ENCODE measurements around the gene KIF26A. TPM values are rescaled to one million over a fixed set of nuclear protein-coding genes. Genes with fewer than 3 reads are reported as not detected.
A peak's percentile ranks its signal among the peaks of the same experiment; 100 is the strongest.
"Not testable (repeated sequence)": the region's sequence is repeated elsewhere in the genome, so short reads cannot be mapped to it uniquely, and the experiment has no call there.

Gene KIF26A
- polyA plus RNA-seq, 10 donors: 4.5 to 19.0 (median 6.6) TPM

DNA sequence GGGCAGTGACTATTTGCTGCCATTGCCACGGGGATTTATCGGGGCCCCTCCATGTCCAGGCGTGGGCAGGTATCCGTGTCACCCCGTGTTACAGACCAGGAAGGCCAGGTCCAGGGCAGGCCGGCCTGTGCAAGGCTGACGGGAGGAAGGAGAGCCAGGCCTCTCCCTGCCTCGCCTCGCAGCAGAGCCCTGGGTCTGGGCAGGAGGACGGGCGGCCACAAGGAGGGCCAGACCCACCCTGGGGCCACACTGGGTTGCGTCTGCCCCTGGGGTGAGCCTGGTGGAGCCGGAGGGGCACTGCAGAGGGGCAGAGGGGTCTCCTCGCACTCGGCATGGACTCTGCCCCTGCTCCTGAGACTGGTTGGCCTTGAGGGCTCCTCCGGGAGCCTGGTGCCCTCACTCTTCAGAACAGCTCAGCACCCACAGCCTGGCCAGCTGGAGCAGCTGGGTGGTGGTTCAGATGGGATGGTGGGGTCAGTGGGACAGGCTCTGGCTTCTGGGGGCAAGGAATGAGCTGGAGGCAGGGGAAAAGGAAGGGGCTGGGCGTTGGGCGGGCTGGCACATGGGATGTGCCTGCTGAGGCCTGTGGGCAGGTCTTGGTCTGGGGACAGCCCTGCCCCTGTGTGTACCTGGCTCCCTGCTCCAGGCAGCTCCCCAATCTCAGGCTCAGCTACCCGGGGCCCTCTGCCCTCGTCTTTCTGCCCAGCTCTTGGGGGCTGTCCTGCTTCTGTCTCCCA, 53.9 kb downstream of the KIF26A start:
- no peak for DNase-seq

DNA sequence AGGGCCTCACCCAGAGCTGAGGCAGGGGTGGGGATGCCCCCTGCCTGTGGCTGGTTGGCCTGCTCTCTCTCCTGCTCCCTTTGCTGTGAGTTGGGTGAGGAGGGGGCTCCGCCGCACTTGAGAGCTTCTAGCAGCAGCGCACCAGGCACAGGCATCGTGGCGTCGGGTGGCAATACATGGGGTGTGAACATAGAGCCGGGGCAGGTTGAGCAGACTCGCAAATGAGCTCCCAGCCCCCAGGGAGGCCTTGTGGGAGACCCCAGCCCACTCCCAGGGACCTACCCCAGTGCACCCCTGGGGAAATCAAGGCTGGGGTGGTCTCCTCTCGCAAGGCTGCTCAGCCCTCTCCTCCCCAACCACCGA, 54.5 kb downstream of the KIF26A start:
- DNase-seq: no peak

DNA sequence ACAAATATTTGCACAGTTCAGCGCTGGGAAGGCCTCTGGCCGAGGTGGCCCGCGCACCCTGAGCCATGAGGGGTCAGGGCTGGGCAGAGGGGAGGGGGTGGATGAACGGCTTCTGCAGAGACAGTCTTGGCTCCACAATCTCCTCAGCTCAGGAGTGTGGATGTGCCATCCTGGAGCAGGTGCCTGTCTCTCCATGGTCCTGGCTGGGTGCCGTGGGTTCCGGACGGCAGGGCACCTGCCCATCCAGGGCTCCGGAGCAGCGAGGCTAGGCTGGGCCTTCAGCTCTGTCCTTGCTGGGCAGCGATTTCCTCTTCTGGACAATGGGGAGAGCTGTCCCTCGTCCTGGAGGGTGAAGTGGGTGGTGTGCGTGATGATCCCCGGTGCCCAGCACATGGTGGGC, 55.6 kb downstream of the KIF26A start:
- DNase-seq: no peak

DNA sequence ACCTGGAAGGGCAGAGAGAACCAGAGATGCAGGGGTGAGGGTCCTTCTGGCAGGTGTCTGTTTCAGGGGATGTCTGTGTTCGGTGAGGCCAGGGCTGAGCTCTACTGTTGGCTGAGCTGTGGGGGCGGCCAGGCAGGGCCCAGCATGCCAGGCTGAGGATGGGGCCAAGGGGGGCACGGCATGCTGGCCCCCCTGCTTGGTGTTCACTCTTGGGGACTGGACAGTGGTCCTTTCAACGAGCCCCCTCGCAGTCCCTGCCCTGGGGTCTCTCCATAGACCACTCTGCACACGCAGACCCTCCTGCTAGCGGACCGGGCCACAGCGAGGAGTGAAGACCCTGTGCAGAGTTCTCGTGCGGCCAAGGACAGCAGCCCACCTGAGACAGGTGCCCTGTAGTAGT, 56.3 kb downstream of the KIF26A start:
- DNase-seq: no peak

DNA sequence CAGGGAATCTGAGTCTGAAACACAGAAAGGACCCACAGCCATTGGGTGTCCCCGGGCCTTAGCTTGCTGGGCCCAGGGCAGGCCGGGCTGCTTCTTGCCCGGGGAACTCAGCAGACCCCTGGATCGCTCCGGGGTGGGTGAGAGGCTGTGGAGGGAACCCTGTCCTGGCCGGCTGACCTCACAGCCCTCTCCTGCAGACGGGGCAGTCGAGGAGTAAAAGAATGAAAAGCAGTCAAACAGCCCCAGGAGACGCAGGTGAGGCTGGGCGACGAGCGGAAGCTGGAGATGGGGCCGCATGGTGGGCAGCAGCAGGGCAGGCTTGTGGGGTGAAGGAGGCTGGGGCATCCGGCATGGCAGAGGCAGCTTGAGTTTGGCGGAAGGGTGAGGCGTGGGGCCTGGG, 57.0 kb downstream of the KIF26A start:
- no peak for DNase-seq

DNA sequence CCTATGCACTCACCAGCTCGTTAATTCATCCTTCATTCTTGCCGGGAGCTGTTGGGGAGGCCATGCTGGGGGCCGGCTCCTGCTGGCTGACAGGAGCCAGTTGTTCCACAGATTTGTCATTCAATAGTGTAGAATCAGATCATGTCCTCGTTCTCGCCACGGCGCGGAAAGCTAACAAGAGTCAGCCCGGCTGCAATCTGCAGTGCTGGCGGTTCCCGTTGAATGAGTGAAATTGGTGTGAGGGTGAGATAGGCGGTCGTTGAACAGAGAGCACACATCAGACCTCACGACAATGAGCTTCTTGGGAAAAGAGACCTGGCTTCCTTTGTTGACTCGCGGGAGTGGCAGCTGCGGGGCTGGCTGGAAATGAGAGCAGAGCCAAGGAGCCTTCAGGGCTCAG, 57.5 kb downstream of the KIF26A start:
- no peak for DNase-seq

DNA sequence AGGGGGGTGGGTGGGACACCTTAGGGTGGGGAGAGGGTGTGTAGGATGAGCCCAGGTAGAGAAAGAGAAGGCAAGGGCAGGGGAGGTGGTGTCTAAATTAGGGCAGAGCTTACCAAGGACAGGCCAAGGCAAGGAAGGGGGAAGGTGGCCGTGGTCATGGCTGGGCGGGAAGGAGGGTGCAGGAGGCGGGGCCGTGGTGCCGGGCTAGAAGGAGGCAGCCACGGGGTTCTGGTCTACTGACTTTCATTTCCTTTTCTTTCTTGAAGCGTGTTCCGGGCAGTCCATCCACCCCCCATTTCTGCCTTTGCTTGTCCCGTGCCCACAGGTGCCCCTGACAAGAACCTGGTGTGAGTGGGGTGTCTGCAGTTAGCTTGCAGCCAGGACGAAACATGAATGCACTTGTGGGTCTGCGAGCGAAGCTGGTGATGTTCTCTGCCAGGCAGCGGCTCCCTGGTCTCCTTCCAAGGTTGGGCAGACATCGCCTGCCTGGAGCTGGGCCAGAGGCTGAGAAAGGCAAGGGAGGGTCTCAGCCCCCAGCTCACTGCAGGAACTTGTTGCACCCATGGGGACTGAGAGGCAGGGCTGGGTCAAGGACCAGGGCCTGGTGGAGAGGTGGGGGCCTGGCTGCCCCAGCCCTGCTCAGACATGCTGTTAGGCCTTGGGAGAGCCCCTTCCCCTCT, 58.2 kb downstream of the KIF26A start:
- DNase-seq: no peak

DNA sequence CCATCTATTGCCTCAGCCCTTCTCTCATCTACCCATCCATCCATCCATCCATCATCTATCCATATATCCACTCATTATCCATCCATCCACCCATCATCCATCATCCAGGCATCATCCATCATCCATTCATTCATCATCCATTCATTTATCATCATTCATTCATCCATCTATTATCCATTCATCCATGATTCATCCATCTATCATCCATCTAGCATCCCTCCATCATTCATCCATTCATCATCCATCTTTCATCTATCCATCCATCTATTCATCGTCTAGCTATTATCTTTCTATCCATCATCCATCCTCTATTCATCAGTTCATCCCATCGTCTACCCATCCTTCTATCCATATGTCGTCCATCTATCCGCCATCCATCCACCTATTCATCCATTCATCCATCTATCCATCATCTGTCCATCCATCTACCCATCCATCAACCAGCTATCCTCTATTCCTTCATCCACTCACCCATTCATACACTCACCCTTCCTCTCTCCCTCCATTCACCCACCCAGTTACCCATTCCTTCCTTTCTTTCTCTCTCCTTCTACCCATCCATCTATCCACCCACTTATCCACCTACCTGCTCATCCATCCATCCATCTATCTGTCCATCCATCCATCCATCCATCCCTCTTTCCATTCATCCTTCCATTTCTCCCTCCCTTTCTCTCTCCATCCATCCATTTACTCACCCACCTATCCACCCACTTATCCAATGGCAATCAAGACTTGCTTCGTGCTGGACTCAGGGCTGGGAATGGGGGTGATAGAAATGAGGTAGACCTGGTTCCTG, 59.3 kb downstream of the KIF26A start:
- no peak for DNase-seq

DNA sequence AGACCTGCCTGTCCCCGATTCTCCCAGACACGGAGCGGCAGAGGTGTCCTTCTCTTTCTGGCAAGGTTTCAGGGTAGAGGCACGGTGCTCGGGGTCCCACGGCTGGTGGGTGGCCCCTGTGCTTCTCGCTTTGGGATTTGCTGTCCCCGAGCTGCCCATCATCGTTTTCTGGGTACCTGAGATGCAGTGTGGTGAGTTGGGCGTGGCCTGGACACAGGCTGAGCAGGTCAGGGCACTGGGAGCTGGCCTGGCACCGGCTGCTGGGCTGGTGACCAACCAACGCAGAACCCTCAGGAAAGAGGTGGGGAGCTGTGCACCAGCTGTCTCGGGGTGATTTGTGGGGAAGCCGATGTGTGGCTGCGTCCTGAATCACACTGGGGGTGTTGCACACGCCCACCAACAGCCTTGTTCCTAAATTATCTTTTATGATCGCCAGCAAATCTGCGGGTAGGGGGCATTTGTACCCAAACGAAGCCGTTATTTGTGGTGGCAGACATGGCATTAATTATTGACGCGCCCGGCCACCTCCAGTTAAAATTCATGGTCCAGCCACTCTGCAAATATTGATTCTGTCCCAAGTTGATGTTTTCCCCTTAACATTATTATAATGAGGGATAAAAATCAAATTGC, 61.0 kb downstream of the KIF26A start:
- DNase-seq: no peak

DNA sequence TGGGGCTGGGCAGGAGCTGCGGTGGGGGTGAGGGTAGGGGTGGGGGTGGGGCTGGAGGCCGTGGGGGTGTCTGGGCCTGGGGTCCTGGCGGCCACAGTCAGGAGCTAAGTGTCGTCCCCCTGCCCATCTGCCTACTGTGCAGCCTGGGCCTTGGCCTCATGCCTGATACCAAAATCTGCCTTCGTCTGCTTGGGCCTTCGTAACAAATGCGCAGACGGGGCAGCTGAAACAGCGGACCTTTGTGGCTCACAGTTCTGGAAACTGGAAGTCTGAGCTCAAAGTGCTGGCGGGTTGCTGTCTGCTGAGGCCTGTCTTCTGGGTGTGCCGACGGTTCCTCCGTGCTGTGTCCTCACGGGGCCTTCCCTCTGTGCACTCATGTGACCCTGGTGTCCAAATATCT, 61.7 kb downstream of the KIF26A start:
- no peak for DNase-seq

DNA sequence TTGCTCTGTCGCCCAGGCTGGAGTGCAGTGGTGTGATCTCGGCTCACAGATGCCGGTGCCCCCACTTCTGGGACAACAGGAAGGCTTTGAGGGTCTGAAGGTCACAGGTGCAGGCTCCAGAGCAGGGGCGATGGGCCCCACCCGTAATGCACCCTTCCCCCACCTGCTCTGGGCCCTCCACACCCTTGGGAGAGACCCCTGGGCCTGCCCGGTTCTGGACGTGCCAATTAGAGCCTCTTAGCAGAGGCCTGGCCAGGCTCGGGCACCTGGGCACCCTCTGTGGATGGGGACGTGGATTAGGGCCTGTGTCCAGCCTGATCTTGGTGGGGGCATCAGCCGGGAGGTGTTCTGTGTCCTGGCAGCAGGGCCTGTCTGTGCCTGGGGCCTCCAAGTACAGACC, 62.2 kb downstream of the KIF26A start:
- no peak for DNase-seq

DNA sequence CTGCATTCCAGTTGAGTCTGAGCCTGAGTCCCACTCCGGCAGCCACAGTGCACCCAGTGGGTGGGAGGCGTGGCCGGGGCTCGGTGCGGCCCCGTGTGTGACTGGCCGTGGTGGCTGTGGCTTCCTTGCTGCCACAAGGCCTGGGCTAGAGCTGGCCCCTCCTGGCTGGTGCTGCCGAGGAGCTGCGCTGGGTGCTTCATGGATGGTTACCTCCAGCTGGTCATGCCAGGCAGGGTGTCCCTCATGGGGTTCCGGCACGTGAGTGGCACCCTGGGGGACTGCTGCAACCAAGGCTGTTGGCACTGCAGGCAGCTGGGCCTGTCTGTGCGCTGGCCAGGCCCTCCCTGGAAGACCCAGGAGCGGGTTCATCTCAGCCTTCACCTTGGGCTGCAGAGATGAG, 62.7 kb downstream of the KIF26A start:
- no peak for DNase-seq

DNA sequence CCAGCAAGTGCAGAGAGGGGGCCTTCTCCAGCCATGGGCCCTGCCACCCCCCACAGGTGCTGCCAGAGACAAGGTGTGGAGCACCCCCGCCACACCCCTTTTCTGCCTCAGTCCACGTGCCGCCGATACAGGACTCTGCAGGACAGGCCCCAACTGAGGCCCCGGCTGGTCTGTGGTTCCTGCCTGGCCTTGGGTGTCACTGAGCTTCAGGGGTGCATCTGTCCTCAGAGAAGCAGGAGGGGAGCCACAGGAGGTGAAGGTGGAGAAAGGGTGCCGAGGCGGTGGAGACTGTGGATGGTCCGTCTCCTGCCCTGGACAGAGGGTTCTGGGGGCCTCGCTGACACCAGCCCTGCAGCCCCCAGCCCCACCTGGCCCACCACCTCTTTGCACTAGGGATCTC, 63.1 kb downstream of the KIF26A start:
- no peak for DNase-seq

DNA sequence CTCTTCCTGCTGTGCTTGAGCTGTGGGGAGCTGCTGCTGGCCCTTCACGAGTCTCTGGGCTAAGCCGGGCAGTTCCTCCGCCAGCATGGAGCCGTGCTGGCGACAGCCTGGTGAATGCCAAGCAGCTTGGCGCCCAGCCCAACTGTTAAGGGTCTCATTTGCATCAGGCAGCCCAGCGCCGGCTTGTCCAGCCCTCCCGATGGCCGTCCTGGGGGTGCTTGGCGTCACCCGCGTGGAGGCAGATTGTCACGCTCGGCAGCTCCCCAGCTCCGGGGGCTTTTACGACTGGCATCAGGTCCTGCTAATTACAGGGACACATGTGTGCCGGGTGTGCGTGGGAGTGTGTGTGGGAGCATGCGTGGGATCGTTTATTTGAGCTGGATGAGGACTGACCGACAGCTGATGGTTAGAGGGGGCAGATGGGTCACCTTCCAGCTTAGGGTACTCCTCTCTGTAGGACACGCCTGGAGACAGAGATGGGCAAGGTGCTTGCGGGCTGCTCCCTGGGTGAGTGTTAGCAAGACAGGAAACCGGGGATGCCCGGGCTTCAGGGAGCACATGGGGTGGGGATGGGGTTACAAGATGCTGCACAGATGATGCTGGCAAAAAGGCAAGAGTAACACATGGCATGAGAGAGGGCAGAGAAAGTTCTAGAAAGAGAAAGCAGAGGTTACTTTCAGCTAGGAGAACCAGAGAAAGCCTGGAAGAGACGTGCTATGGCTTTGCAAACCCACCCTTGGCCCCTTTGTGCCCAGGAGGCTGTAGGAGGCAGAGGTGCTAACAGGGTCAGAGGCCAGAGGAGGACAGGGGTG, 64.1 kb downstream of the KIF26A start:
- no peak for DNase-seq

DNA sequence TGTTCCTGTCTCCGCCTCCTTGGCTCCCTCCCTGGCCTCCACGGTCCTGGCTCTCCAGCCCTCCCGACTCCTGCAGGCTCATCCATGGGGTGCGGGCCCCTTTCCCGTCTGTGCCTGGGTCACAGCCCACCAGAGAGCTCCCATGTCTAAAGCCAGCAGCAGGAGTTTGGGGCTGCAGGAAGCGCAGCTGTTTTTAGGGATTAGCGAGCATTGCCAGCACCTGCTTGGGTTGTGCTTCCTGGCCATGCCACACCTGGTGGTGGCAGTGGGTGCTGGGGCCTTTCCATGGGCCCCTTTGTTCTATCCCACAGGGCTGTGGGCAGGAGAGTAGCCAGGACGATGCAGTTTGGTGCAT, 64.7 kb downstream of the KIF26A start:
- DNase-seq: no peak

DNA sequence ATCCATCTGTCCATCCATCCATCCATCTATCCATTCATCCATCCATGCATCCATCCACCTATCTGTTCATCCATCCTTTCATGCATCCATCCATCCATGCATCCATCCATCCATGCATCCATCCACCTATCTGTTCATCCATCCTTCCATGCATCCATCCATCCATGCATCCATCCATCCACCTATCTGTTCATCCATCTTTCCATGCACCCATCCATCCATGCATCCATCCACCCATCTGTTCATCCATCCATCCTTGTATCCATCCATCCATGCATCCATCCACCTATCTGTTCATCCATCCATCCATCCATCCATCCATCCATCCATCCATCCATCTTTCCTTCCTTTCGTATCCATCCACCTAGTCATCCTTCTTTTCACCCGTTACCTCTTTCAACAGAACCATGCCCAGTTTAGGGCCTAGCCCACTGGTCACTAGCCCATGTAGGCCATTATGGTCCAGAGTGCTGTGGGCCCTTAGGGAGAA, 66.3 kb downstream of the KIF26A start:
- DNase-seq: no peak

DNA sequence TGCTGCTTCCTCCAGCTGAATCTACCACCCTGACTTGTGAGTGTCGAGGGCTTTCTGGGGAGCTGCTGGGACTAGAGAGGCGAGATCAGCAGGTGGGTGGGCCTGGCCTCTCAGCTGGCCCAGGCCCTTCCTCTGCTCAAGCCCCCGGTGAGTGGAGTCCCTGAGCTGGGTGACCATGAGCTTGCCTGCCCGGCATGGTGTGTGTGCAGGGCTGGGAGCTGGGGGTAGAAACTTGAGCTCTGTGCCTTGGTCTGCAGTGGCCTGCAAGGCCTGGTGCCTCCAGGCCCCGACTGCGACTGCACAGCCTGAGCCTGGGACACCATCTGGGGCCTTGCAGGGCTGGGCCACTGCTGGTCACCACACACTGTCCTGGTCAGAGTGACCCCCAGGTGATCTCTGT, 67.4 kb downstream of the KIF26A start:
- DNase-seq: no peak

DNA sequence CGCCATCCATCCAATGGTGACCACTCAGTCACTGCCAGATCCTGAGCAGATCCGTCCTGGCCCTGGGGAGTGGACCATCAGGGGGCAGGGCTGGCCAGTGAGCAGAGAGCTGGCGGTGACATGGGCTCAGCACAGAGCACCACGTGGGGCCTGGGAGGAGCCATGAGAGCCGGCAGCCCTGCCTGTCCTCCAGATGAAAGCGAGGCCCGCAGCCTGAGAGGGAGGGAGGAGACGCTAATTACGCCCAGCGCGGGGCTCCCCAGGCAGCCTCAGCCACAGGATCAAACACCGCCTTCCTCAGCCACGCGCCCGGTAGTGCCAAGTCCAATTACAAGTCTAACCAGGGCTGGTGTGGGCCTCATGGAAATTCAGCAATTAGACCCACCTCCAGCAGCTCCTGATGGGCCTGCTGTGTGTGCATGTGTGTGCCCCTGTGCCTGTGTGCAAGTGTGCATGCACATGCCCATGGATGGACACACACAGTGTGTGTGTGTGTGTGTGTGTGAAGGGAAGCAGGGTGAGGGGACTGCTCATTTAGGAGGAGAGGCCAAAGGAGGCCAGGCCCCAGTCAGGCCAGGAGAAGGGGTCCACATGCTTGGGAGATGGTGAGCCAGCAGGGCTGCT, 68.0 kb downstream of the KIF26A start:
- peak in 1 of 3 donors; percentile 32 for DNase-seq

DNA sequence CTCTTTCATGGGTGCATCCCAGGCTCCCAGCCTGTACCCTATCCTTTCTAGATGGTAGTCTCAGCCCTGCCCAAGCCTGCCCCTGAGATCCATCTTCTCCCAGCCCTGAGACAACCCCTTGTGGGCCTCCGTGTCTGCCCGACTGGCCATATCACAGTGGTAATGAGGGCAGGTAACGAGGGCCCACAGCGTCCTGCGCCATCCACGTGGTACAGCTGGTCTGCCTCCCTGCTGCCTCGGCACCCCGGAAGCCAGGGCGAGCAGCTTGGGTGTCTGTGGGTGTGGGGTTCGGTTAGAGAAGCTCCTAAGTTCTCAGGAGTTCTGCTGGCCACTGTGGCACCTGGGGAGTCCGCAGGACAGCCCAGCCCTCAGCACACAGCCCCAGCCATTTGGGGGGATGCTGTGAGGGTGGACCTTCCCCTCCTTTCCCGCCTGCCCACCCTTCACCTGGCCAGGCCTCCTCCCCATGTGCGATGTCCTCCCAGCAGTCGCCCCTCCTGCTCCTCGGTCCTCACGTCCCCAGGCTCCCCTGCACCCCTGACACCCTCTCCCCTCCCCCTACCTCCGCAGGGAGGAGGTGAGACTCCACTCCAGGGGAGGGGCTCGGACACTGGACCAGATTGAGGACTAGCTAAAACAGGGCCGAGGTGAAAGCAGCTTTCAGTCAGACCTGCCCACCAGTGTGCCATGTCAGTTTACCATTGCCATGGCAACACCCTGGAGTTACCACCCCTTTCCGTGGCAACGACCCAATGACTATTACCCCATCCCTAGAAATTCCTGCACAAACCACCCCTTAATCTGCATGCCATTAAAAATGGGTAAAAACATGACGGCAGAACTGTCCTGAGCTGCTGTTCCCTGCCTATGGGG, 69.0 kb downstream of the KIF26A start:
- DNase-seq: no peak

DNA sequence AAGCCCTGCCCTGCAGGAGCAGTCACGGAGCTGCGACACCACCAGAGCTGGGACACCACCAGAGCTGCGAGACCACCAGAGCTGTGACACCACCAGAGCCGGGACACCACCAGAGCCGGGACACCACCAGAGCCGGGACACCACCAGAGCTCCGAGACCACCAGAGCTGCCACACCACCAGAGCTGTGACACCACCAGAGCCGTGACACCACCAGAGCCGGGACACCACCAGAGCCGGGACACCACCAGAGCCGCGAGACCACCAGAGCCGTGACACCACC, 69.6 kb downstream of the KIF26A start:
- not testable (repeated sequence) for DNase-seq
